GM21381 (cell line): ENCODE results near the gene CTRL.
"Not testable (repeated sequence)": the region's sequence is repeated elsewhere in the genome, so short reads cannot be mapped to it uniquely, and the experiment has no call there.

Experiments
- ATAC-seq: cut with Tn5 transposase; IDR thresholded peaks from one replicate; pipeline ENCODE4 v1.9.1; 2021; ENCODE audit warnings: mild to moderate bottlenecking, moderate library complexity; ENCODE audit not compliant: unreplicated experiment

The CTRL gene

DNA sequence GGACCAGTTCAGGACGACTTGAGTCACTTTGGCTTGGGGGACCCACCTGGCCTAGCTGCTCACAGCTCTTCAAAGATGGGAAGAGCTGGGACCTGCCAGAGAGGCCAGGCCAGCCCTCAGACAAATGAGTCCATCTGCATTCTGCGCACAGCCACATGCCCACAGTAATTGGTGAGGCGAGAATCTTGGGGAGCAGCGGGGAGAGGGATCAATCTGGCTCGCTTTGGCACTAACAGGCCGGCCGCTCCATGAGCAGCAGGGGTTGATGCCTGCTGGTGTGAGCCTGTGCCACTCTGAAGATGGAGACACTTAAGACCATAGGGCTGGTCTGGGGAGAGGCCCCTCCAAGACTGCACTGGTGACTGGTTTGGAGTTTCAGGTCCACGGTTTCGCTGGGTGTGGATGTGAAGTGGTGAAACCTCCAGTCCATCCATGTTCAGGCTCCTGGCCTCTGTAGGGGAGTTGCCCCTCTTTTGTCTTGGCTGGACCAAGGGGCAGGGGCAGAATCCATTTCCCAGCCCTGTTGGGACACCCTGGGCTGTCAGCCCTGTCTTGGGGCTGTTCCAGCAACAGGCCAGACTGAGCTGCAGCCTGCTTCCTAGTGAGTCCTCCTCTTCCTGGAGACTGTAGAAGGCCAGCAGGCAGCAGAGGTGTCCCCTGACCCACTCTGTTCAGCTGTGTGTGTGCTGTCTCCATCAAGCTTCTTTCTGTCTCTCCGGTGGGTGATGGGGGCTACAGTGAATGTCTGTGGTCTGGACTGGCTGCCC is 7.3 kb downstream of the CTRL start:
- ATAC-seq: no peak

DNA sequence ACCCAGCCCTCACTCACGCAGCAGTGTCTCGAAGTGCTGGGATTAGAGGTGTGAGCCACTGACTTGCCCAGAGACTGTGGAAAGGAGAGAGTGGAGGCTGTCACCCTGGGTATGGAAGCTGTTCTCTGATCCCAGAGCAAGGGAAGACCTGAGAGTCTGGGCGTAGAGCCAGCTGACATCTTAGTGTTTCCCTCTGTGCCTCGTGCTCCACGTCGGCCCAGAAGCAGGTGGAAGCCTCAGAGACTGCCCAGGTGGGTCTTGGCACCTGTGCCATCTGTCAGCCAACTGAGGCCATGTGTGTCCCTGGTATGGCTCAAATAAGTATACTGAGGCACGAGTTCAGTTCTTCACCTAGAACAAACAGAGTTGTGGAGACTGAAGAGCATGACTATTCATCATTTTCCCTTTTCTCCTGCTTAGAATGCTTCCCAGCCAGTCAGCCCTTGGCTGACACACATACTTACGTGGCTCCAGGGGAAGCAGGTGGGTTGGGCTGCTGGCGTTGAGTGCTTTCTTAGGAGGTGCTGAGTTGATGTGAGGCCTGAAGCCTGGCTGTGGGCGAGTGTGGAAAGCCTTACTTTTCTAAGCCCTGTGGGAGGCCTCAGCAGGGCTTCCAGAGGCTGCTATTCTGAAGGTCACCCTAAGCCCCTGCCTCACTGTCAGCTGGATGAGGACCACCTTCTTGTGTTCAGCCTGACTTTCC is 8.1 kb downstream of the CTRL start:
- ATAC-seq: no peak

DNA sequence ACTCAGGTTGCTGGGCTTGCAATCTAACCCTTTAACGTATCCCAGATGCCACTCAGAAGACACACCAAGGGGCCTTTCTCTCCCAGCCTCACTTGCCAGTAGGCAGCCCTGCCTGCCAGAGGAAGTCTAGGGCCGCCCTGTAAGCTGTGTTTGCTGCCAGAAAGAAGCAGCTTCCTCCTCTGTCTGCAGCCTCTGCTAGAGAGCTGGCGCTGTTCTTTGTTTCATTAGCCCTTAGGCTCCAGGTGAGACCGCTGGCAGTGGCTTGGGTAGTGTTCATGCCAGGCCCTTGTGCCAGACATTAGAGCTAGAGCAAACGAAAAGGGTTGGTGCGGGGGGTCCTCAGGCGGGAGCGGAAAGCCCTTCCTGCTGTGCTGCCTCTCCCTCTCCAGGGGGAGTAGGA is 8.9 kb downstream of the CTRL start:
- ATAC-seq: no peak

DNA sequence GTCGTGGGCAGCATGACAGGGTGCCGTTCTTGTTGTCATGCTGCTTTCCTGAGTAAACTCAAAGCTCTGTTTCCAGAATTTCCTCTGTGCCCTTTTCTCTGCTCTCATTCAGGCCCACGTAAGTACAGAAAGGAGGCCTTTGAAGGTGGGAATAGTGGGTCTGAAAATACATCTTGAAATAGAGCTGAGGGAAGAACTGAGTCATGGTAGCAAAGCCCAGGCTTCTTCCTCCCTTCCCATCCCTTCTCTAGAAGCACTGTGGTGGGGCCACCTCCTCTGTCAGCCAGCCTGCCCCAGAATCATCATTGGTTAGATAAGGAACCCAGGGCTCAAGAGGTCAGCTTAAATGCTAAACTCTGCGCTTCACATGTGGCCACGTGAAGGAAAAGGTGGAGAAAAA is 9.4 kb downstream of the CTRL start:
- no peak for ATAC-seq

DNA sequence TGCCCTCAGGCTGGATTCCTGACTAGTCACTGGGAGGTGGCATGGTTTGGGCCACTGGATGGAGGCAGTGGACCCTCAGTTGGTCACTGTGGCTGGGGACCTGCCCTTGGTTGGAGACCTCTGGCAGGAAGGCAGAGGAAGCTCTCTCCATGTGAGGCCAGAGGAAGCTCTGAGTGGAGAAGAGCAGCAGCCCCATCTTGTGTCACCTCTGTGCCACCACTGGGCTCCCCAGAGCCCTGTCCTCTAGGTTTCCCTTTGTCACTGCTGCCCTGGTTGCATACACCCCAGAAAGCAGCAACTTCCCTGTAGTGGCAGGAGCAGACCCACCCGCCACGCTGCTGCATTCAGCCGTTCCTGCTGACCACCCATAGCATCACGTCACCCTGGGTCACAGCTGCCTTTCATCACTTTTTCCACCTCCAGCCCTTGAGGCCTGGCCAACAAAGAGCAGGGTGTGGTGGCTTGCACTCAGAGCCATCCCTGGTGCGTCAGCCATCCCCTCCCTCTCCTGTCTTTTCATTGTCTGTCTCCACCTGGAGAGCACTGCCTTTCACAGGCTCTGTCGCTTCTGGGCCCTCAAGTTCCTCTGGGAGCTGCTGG is 11.9 kb downstream of the CTRL start:
- no peak for ATAC-seq

DNA sequence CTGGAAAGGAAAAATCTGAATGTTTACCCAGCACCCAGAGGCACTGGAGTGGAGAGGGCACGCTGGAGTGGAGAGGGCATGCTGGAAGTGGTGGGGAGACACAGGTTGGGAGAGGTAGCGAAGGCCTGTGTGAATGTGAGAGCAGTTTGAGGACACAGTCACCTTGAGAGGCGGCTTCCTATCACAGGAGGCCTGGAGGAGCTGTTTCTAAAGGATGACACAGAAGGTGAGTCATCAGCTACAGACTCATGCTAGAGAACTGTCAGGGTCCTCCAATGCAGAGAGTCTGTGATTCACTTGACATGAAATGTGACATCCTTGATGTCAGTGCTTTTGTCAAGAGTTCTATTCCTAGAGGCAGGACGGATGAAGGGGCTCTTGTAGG is 13.8 kb downstream of the CTRL start:
- no peak for ATAC-seq

DNA sequence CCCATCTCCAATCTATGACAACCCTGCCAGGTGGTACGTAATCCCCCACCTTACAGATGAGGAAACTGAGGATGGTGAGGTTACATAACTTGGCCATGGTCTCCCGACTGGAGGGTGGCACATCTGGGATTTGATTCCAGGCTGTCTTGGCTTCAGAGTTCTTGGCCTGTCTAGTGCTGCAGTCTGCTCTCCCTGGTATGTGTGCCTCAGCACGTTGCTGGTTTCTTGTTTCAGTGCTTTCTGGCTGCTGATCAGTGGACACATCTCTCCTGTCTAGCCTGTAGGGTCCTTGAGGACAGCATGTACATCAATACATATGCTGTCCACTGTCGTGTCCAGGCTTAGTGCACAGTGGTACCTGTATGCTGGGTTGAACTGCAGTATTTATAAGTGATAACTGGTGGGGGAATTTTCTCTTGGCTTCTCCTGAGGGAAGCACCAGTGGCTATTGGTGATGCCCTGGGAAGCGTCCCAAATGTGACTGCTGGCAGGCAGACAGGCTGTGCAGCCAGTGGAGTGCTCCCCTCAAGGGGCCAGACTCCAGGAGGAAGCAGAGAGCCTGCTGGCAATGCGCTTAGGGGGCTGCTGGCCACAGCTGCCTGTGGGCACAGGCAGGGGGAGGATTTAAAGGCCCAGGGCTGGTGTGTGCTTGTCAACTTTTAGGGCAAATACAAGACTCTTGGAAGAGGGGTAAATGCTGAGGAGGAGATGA is 14.4 kb downstream of the CTRL start:
- no peak for ATAC-seq

DNA sequence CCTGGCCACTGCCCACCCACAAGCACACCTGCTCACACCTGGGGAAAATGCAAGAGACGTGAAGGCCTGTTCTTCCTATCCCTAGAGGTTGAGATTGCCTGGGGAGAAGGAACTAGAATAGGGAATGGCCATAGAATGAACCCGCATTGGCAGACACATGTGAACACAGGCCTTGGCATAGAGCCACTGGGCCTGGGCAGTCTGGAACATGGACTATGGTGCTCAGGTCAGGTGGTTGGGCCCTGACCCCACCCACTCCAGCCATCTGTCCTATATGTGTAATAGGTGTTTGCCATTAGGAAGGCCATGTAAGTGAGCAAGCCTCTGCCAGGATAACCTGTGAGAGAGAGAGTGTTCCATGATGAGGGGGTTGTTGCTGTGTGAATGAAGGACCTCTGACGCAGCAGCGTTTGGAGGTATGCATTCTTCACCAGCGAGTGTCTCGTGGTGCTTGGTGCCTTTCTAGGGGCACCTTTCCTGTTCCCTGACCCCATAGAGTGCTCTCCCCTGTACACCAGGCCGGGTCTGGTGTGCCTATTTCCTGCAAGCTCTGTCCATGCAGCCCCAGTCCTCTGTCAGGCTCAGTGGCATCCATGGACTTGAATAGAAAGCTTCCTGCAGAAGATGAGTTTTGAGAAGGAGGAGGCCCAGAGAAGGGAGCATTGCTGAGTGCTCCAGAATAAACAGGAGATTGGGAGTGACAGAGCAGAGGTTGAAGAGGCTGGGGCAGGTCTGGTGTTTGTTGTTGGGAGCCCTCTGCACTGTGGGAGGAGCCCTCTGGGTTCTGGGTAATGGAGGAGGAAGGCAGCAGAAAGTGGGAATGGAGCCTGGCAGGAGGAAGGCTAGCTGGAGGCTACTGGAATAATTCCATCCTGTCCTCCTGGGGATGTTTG is 15.6 kb downstream of the CTRL start:
- no peak for ATAC-seq

DNA sequence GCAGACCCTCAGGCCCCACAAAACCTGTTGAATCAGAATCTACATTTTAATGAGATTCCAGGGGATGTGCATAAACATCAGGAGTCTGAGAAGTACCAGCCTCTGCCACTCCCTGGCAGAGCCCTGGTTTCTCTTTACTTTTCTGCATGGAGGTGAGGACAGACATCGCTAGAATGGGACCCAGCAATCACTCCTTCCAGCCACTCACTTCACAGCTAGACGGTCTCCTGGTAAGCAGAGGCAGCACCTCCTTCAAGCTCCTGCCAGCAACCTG is 16.2 kb downstream of the CTRL start:
- ATAC-seq: not testable (repeated sequence)

DNA sequence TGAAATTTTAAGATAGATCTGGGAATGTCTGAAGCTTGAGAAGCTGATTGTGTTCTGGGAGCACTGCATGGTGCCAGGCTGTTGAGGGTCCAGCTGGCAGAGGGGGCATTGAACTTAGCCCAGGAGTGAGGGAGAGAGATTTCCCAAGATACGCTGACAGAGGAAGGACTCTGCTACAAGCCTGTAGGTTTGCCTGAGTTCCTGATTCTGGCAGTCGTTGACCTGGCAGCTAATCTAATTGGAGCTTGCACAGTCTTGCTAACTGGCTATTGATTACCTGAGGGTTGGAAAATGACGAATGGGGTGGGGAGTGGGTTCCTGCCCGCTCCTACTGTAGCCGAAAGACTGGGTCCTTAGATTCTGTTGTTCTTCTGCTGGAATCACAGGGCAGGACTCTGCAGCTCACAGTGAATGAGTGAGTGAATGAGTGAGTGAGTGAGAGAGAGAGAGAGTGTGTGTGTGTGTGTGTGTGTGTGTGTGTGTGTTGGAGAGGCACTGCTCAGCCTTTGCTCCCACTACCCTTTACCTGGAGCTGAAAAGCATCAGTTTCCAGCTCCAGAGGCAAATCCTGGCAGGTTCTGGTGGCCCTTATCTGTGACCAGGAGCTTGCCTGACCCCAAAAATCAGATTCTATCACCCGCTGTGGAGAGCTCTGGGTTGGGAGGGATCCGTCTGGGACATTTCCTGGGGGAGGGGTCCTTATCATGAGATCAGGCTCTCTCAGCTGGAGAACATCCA is 16.7 kb downstream of the CTRL start:
- no peak for ATAC-seq

DNA sequence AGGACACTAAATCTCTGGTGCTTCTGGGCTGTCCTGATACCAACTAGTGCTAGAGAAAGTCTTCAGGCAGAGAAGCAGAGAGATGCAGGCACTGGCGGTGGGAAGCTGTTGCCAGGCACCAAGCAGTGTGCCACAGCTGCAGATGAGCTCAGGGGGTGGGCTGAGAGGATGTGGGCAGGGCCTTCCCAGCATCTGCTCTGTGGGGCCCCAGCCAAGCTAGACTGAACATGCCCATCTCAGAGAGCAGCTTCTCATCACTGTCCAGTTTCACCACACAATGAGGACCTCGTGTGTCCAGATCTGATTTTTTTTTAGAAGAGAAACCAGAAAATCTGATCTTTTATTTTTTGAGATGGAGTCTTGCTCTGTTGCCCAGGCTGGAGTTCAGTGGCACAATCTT is 21.5 kb downstream of the CTRL start:
- ATAC-seq: no peak

DNA sequence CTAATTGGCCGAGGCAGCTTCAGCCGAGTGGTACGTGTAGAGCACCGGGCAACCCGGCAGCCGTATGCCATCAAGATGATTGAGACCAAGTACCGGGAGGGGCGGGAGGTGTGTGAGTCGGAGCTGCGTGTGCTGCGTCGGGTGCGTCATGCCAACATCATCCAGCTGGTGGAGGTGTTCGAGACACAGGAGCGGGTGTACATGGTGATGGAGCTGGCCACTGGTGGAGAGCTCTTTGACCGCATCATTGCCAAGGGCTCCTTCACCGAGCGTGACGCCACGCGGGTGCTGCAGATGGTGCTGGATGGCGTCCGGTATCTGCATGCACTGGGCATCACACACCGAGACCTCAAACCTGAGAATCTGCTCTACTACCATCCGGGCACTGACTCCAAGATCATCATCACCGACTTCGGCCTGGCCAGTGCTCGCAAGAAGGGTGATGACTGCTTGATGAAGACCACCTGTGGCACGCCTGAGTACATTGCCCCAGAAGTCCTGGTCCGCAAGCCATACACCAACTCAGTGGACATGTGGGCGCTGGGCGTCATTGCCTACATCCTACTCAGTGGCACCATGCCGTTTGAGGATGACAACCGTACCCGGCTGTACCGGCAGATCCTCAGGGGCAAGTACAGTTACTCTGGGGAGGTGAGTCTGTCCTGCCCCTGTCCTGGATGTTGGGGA is 22.5 kb downstream of the CTRL start:
- ATAC-seq: no peak

DNA sequence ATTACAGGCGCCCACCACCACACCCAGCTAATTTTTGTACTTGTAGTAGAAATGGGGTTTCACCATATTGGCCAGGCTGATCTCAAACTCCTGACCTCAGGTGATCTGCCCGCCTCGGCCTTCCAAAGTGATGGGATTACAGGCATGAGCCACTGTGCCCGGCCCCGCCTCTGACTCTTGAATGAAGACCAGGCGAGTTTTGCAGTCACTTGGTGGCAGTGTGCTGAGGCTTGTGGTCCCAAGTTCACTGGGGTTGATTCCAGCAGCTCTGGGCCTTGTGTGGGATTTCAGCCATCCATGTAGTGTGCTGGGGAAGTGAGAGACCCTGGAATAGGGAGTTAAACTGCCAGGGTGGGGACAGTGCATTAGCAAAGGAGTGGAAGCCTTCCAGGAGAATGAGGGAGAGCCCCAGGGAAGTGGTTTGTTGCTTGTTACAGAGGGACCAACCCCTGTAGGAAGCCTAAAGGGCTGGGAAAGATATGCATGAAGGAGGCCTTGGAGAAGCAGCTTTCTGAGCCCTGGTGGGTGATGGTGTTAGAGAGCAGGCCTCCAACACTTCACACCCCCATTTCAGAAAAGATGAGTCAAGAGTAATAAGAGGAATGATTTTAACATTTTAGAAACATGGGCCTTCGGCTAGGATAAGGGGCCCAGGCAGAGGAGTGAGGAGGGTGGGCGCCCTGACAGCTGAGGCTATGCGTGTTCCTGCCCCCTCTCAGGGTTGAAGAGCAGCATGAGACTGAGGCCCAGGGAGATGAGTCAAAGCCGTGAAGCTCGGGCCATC is 24.1 kb downstream of the CTRL start:
- ATAC-seq: no peak

DNA sequence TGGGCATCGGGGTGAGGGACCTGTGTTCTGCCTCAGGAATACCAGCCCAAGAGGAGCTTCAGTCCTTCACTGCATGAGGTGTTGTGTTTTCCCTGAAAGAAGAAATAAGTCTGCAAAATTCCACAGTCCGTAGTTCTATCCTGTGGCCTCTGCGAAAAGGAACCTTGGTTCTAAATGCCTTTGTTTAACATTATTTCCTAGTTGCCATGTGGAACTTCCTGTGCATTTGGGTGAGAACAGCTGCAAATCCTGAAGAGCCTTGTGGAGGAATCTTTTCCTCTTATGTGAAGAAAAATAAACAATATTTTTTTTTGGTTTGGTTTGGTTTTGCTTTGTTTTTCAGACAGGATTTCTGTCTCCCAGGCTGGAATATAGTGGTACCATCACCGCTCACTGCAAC is 28.8 kb downstream of the CTRL start:
- ATAC-seq: no peak

DNA sequence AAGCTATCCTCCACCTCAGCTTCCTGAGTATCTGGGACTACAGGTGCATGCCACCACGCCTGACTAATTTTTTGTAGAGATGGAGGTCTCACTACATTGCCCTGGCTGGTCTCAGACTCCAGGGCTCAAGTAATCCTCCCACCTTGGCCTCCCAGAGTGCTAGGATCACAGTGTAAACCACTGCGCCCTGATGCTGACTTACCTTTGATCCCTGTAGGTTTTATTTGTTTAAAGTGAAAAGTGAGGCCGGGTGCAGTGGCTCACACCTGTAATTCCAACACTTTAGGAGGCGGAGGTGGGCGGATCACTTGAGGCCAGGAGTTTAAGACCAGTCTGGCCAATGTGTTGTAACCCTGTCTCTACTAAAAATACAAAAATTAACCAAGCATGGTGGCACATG is 29.9 kb downstream of the CTRL start:
- ATAC-seq: no peak

DNA sequence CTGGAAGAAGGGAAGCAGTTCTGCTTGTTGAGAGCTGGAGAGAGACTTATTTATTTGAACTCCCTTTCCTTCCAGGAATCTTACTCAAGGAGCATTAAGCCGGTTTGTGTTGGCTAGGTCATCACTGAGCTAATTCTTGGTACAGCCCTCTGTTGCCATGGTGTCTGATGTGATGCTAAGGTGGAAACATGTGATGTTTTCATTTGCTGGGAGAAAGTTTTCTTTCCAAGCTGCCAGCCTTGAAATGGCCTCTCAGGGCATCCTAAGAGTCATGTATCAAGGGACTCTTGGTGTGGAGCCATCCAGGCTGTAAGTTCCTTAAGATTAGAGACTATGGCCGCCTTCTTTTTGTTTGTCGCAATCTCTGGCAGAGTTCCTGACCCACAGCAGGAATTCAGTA is 34.4 kb downstream of the CTRL start:
- ATAC-seq: no peak

DNA sequence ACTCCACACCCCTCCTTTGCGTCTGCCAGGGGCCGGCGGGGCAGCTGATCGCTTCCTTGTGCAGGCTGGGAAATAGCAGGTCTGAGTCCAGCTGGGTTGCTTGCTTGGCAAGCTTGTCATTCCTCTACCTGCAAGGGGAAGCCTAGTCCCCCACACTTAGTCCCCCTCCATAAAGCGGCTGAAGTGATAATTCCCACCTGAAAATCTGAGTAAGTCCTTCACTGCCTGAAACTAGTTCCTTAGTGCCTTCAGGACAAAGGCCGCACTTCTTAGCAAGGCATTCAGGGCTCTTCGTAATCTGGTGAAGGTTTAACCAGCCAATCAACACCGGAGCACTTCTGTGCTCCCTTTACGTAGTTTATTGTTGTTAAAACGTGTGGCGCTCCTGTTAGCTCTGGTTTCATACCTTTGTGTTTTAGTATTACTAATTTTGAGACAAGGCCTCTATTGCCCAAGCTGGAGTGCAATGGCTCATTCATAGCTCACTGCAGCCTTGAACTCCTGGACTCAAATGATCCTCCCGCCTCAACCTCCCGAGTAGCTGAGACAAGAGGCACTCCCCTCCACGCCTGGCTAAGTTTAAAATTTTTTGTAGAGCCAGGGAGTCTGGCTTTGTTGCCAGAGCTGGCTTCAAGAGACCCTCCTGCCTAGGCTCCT is 37.8 kb downstream of the CTRL start:
- no peak for ATAC-seq
